Osteocyte (in vitro differentiated cells): ENCODE measurements around the gene ZNF184. TPM values are rescaled to one million over a fixed set of nuclear protein-coding genes. Genes with fewer than 3 reads are reported as not detected.

ENCODE experiments used
- DNase-seq: peaks from one replicate; pipeline ENCODE4 v3.0.0; 2021; ENCODE audit warnings: mixed read lengths; ENCODE audit not compliant: unreplicated experiment; ENCODE audit errors: extremely low spot score
- H3K27ac Mint-ChIP-seq: one replicate; pipeline ENCODE4 v1.8.0; 2021; ENCODE audit warnings: mild to moderate bottlenecking, mixed read lengths; ENCODE audit not compliant: unreplicated experiment
- H3K27me3 Mint-ChIP-seq: one replicate; pipeline ENCODE4 v1.8.0; 2021; ENCODE audit warnings: mixed read lengths; ENCODE audit not compliant: unreplicated experiment
- H3K36me3 Mint-ChIP-seq: one replicate; pipeline ENCODE4 v1.8.0; 2021; ENCODE audit warnings: mixed read lengths; ENCODE audit not compliant: unreplicated experiment
- H3K4me1 Mint-ChIP-seq: one replicate; pipeline ENCODE4 v1.8.0; 2021; ENCODE audit warnings: mixed read lengths; ENCODE audit not compliant: unreplicated experiment
- H3K4me3 Mint-ChIP-seq: one replicate; pipeline ENCODE4 v1.8.0; 2021; ENCODE audit warnings: mild to moderate bottlenecking, moderate library complexity, mixed read lengths; ENCODE audit not compliant: unreplicated experiment
- H3K9me3 Mint-ChIP-seq: one replicate; pipeline ENCODE4 v1.8.0; 2021; ENCODE audit warnings: mixed read lengths; ENCODE audit not compliant: unreplicated experiment
- total RNA-seq: library from RNA; stranded (reverse); gene quantifications from 2 replicates; pipeline ENCODE4 v1.2.1, GENCODE V29; 2021
- TF ChIP-seq, protein P1 (sequence below): fragments of 200-600 bp; sonication (generic); IDR thresholded peaks from 2 replicates; pipeline ENCODE4 v1.5.0; 2021; ENCODE audit warnings: antibody characterized with exemption, mild to moderate bottlenecking, moderate library complexity

The ZNF184 gene
- total RNA-seq, 1 donor from 2014 or later, result 9.5 TPM

DNA sequence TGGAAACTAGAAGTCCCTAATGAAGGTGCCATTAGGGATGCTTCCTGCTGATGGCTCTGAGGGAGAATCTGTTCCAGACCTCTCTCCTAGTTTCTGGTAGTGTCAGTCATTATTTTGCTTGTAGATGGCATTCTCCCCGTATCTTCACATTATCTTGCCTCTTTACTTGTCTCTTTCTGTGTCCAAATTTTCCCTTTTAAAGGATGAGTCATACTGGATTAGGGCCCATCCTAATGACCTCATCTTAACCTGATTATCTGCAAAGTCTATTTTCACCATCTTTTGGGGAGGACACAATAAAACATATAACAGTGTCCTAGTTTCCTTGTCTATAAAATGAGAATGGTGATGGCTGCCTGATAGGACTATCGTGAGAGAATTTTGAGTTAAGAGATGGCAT lies 57.0 kb downstream of the ZNF184 start:
- no peak for DNase-seq
- H3K4me1 Mint-ChIP-seq, result no peaks in the 10 kb centered on the region
- H3K36me3 Mint-ChIP-seq, result no peaks in the 10 kb centered on the region
- no peak overlapping the region for H3K4me3 Mint-ChIP-seq
- H3K27ac Mint-ChIP-seq, result no peak overlapping the region
- no peaks in the 10 kb centered on the region for H3K27me3 Mint-ChIP-seq
- peaks cover 19% of the 10 kb centered on the region for H3K9me3 Mint-ChIP-seq
- TF ChIP-seq, protein P1, sequence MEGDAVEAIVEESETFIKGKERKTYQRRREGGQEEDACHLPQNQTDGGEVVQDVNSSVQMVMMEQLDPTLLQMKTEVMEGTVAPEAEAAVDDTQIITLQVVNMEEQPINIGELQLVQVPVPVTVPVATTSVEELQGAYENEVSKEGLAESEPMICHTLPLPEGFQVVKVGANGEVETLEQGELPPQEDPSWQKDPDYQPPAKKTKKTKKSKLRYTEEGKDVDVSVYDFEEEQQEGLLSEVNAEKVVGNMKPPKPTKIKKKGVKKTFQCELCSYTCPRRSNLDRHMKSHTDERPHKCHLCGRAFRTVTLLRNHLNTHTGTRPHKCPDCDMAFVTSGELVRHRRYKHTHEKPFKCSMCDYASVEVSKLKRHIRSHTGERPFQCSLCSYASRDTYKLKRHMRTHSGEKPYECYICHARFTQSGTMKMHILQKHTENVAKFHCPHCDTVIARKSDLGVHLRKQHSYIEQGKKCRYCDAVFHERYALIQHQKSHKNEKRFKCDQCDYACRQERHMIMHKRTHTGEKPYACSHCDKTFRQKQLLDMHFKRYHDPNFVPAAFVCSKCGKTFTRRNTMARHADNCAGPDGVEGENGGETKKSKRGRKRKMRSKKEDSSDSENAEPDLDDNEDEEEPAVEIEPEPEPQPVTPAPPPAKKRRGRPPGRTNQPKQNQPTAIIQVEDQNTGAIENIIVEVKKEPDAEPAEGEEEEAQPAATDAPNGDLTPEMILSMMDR, result no peak

DNA sequence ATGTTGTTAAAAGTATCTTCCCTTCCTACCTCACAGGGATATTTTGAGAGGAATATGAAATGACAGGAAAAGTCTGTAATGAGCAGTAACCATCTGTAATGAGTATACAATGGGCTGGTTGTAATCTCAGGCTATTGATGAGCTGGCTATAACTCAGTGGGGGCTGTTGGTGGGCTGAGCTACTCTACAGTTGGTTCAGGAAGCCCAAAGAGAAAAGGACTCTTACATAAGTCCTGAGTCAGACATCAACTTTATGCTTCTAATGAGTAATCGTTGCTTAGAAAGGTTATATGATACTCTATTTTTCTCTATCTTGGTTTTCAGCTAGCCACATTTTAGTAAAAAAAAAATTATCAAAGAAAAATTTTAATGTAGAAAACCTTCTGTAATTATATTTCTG lies 57.9 kb downstream of the ZNF184 start:
- no peak for DNase-seq
- Mint-ChIP-seq H3K4me1 (no peaks in the 10 kb centered on the region), H3K9me3 (peaks cover 21% of the 10 kb centered on the region), H3K27ac (no peak overlapping the region), H3K36me3 (no peaks in the 10 kb centered on the region), H3K27me3 (no peaks in the 10 kb centered on the region), H3K4me3 (no peak overlapping the region)
- TF ChIP-seq, protein P1, result no peak

DNA sequence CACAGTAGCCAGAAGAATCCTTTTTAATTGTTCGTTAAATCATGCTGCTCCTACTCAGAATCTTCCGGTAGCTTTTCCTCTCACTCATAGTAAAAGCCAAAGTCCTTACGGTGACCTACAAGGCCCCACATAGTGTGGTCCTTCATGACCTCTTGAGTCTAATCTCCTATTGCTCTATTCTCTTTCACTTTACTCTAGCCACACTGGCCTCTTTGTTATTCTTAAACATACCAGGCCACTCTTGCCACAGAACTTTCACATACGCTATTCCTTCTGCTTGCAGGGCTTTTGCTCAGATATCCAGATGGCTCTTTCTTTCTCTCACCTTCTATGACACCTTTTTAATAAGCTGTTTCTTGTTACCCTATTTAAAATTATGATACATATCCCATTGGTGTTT lies 58.6 kb downstream of the ZNF184 start:
- no peak for DNase-seq
- Mint-ChIP-seq H3K27ac (no peak overlapping the region), H3K4me1 (no peaks in the 10 kb centered on the region), H3K9me3 (peaks cover 20% of the 10 kb centered on the region), H3K36me3 (no peaks in the 10 kb centered on the region), H3K27me3 (no peaks in the 10 kb centered on the region), H3K4me3 (no peak overlapping the region)
- TF ChIP-seq, protein P1, result no peak

DNA sequence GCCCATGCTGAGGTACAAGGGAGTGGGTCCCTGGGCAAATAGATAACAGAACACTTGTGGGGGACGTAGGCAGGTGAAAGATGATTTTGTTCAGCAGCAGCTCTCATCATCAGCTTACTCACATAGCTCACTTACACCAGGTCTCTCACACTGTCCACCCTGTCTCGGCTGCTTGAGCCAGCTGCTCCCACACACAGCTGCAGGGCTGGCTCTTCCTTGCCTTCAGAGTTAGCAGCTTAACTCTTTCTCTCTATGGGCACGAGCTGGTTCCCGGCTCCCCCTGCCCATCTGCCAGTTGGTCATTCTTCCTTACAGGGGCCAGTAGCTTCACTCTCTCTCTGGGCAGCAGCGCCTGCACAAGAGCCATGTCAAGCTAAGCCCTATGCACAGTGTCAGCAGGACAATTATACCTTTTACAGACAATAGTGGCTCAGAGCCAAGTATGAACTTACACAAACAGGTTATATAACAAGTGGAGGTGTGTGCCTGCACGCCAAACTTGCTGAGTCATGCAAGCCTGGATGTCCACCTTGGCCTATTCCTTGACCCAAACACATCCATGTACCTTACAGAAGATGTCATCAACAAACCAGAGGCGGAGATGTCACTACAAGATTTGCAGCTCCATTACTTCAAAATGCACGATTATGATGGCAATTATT lies 65.6 kb downstream of the ZNF184 start:
- H3K36me3 Mint-ChIP-seq, result peaks cover under 1% of the 10 kb centered on the region
- peaks cover 41% of the 10 kb centered on the region for H3K9me3 Mint-ChIP-seq
- DNase-seq, result no peak
- H3K4me3 Mint-ChIP-seq, result no peak overlapping the region
- H3K4me1 Mint-ChIP-seq, result no peaks in the 10 kb centered on the region
- TF ChIP-seq, protein P1, result no peak
- no peaks in the 10 kb centered on the region for H3K27me3 Mint-ChIP-seq
- H3K27ac Mint-ChIP-seq, result no peak overlapping the region

DNA sequence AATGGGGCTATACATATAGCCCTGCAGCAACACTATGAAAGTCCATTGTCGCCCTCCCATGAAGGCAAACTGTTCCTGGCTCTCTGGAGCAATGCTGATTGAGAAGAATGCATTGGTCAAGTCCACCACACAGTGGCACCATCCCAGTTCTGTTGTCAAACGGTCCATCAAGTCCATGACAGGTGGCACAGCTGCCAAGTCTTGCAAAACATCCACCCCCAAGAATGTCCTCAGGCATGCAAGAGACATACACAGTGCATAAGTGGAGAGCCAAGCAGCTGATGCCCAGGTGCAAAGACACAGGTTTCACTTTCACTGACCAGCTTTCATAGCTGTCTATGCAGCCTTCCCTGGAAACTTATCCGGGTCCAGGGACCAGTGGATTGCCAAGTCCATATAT lies 66.8 kb downstream of the ZNF184 start:
- H3K36me3 Mint-ChIP-seq, result peaks cover 7% of the 10 kb centered on the region
- no peak overlapping the region for H3K4me3 Mint-ChIP-seq
- H3K9me3 Mint-ChIP-seq, result peaks cover 46% of the 10 kb centered on the region
- H3K4me1 Mint-ChIP-seq, result no peaks in the 10 kb centered on the region
- TF ChIP-seq, protein P1, result no peak
- no peak for DNase-seq
- H3K27me3 Mint-ChIP-seq, result no peaks in the 10 kb centered on the region
- H3K27ac Mint-ChIP-seq, result no peak overlapping the region
